Hepatocyte (in vitro differentiated cells): ENCODE data around the gene ZNF37A. TPM values are rescaled to one million over a fixed set of nuclear protein-coding genes. Genes with fewer than 3 reads are reported as not detected.

Experiments used
- DNase-seq: peaks from one replicate; pipeline ENCODE4 v3.0.0-alpha.2; 2016; ENCODE audit warnings: low spot score
- H2AFZ ChIP-seq: fragments of 200-600 bp; sonication (generic); 2 replicates; pipeline ENCODE4 v1.6.0; 2016; ENCODE audit warnings: antibody characterized with exemption, mild to moderate bottlenecking
- H3K27ac ChIP-seq: fragments of 200-600 bp; sonication (generic); 2 replicates; pipeline ENCODE4 v1.5.1; 2016; ENCODE audit warnings: mild to moderate bottlenecking
- H3K27me3 ChIP-seq: fragments of 200-600 bp; sonication (generic); 2 replicates; pipeline ENCODE4 v1.6.1; 2016
- H3K36me3 ChIP-seq: fragments of 200-600 bp; sonication (generic); replicated peaks from 2 replicates; pipeline ENCODE4 v1.5.1; 2016; ENCODE audit warnings: low read depth; ENCODE audit not compliant: insufficient read depth
- H3K4me1 ChIP-seq: fragments of 200-600 bp; sonication (generic); 2 replicates; pipeline ENCODE4 v1.5.1; 2016; ENCODE audit warnings: mild to moderate bottlenecking, moderate library complexity; ENCODE audit not compliant: insufficient read depth
- H3K4me2 ChIP-seq: fragments of 200-600 bp; sonication (generic); 2 replicates; pipeline ENCODE4 v1.6.0; 2016
- H3K4me3 ChIP-seq: fragments of 200-600 bp; sonication (generic); 2 replicates; pipeline ENCODE4 v1.5.1; 2016; ENCODE audit warnings: mild to moderate bottlenecking
- H3K79me2 ChIP-seq: fragments of 200-600 bp; sonication (generic); 2 replicates; pipeline ENCODE4 v1.6.0; 2017; ENCODE audit warnings: mild to moderate bottlenecking
- H3K9me2 ChIP-seq: fragments of 200-600 bp; sonication (generic); replicated peaks from 2 replicates; pipeline ENCODE4 v1.6.0; 2017; ENCODE audit warnings: mild to moderate bottlenecking; ENCODE audit not compliant: insufficient read depth
- H3K9me3 ChIP-seq: fragments of 200-600 bp; sonication (generic); 2 replicates; pipeline ENCODE4 v1.5.1; 2016; ENCODE audit warnings: low read depth, mild to moderate bottlenecking
- H4K20me1 ChIP-seq: fragments of 200-600 bp; sonication (generic); 2 replicates; pipeline ENCODE4 v1.6.0; 2016; ENCODE audit warnings: mild to moderate bottlenecking; ENCODE audit not compliant: insufficient read depth, poor library complexity, severe bottlenecking
- CTCF ChIP-seq: fragments of 200-600 bp; sonication (generic); IDR thresholded peaks from 2 replicates; pipeline ENCODE4 v1.5.1; 2016; ENCODE audit warnings: antibody characterized with exemption, mild to moderate bottlenecking; ENCODE audit not compliant: poor library complexity
- EZH2 ChIP-seq: fragments of 200-600 bp; sonication (generic); IDR thresholded peaks from 2 replicates; pipeline ENCODE4 v1.6.1; 2016; ENCODE audit warnings: antibody characterized with exemption, mild to moderate bottlenecking, borderline replicate concordance
- EZH2phosphoT487 ChIP-seq: fragments of 200-600 bp; sonication (generic); IDR thresholded peaks from one replicate; pipeline ENCODE4 v1.6.1; 2018; ENCODE audit warnings: antibody characterized with exemption, mild to moderate bottlenecking, low read depth, moderate library complexity; ENCODE audit not compliant: unreplicated experiment, severe bottlenecking
- WGBS: methylation state at CpG from one replicate; pipeline ENCODE4 v1.1.6; 2016; ENCODE audit warnings: low lambda C conversion rate; ENCODE audit errors: missing lambda C conversion rate; 5-methylcytosine and 5-hydroxymethylcytosine counted together
- polyA plus RNA-seq: library from polyadenylated mRNA; unstranded; fragments of >200 nt; fragmentation: Nextera tagmentation; extraction: Ambion mirVana; gene quantifications from 2 replicates; pipeline ENCODE4 v1.2.1, GENCODE V29; 2016
- total RNA-seq: library from RNA; depleted of rRNA; stranded (reverse); fragments of >200 nt; gene quantifications from 2 replicates; pipeline ENCODE4 v1.2.3, GENCODE V29; 2014

The ZNF37A gene
- total and polyA plus RNA-seq, 2 experiments from 2014 or later: 4.8 to 6.0 TPM

- H3K9me3 ChIP-seq: peaks cover 4% of the 10 kb centered on the region
Observed at GRCh38 chr10:38112159-38112558, 18.0 kb downstream of the ZNF37A start.

GRCh38 chr10:38118072-38118807, 24.1 kb downstream of the ZNF37A start:
- 72% methylated on average over 3 of the region's 3 CpGs for WGBS
- Histone ChIP-seq H3K79me2 (no peaks in the 10 kb centered on the region), H3K4me3 (no peak overlapping the region), H3K9me3 (peaks cover 31% of the 10 kb centered on the region), H4K20me1 (no peaks in the 10 kb centered on the region), H3K27me3 (no peaks in the 10 kb centered on the region), H3K4me1 (no peaks in the 10 kb centered on the region), H3K27ac (no peak overlapping the region), H3K4me2 (no peak overlapping the region), H3K36me3 (peaks cover 4% of the 10 kb centered on the region), H3K9me2 (no peaks in the 10 kb centered on the region), H2AFZ (no peak overlapping the region)
- no peak for TF ChIP-seq EZH2
- no peak for TF ChIP-seq CTCF
- TF ChIP-seq EZH2phosphoT487: no peak
- no peak for DNase-seq

More at GRCh38 chr10:38112159-38112558, 18.0 kb downstream of the ZNF37A start:
- no peaks in the 10 kb centered on the region for H3K9me2 ChIP-seq
- no peaks in the 10 kb centered on the region for H3K4me1 ChIP-seq
- no peak overlapping the region for H3K27ac ChIP-seq
- no peak for DNase-seq
- no peaks in the 10 kb centered on the region for H3K36me3 ChIP-seq
- no peak overlapping the region for H3K4me3 ChIP-seq
- H3K79me2 ChIP-seq: no peaks in the 10 kb centered on the region
- TF ChIP-seq EZH2phosphoT487 (no peak), EZH2 (no peak), CTCF (no peak)
- 94% methylated on average over 2 of the region's 2 CpGs for WGBS
- H3K4me2 ChIP-seq: no peak overlapping the region
- H4K20me1 ChIP-seq: no peaks in the 10 kb centered on the region
- no peaks in the 10 kb centered on the region for H3K27me3 ChIP-seq
- no peak overlapping the region for H2AFZ ChIP-seq

- TF ChIP-seq CTCF (no peak), EZH2phosphoT487 (no peak), EZH2 (no peak)
- Histone ChIP-seq H3K27me3 (no peaks in the 10 kb centered on the region), H4K20me1 (no peaks in the 10 kb centered on the region), H3K4me3 (no peak overlapping the region), H2AFZ (no peak overlapping the region), H3K9me3 (peaks cover 31% of the 10 kb centered on the region), H3K27ac (no peak overlapping the region), H3K4me1 (no peaks in the 10 kb centered on the region), H3K79me2 (no peaks in the 10 kb centered on the region), H3K9me2 (no peaks in the 10 kb centered on the region), H3K4me2 (no peak overlapping the region), H3K36me3 (peaks cover 4% of the 10 kb centered on the region)
- DNase-seq: no peak
- WGBS: 78% methylated on average over 1 of the region's 1 CpG
Observed at GRCh38 chr10:38119038-38119437, 24.9 kb downstream of the ZNF37A start.
